ENCODE measurements around the gene SPEM3.

The SPEM3 gene

DNA sequence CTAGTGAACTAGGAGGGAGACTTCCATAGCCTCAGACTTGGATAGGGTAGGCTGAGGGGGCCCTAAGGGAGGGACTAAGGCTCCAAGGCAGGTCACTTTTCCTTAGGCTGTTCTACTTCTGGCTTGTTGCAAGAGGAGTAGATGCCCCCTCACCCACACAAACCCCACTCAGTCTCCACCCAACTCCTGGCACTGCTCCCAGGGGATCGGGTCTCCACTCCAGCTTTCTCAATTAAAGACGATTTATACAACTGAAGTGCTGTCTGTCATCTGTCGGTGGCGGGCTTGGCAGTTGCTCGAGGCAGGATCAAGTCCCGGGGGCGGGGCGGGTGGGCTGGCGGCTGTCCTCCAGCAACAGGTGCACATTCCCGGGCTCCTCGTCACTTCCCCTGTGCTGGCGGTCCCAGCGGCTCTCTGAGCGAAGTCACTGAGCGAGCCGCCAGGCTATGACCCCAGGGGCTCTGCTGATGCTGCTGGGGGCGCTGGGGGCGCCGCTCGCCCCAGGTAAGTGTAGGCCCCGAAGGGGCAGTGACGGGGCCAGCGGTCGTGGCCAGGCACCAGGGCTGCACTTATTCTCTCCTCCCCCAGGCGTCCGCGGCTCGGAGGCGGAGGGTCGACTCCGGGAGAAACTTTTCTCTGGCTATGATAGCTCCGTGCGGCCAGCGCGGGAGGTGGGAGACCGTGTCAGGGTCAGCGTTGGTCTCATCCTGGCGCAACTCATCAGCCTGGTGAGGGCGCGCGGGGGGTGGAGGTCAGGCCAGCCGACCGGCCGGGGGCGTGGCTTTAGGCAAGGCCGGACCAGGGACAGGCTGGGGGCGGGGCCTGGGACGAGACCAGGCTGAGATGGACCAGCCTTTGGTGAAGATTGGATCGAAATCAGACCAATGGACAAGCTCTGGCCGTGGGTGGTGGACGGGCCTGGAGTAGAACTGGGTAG lies 16.3 kb downstream of the SPEM3 start, which contains the start of gene CHRNB1:
TSS of gene CHRNB1 (plus strand) at position 380 of the 937 bp plus-strand sequence. CDS start at position 447, 67 bp downstream.
- H3K4me3 ChIP-seq (ENCODE audit: low read length): no peak within 1 kb of the TSS
- H3K27me3 ChIP-seq (ENCODE audit: low read depth, low read length): 0 out of 2 replicates have a peak, but pooled peaks cover 3% of the 10 kb centered on the region
- H2AFZ ChIP-seq (ENCODE audit: low read depth, low read length): no peak within 1 kb of the TSS
- H3K27ac ChIP-seq (ENCODE audit: low read length): no peak within 1 kb of the TSS
- no peak within 1 kb of the TSS for H3K9ac ChIP-seq (ENCODE audit: low read length)
- no peak for TF ChIP-seq CTCF (IDR thresholded peaks at IDR 0.05; ENCODE audit: low read depth, low read length)
- no peak for TF ChIP-seq EZH2phosphoT487 (IDR thresholded peaks at IDR 0.05; ENCODE audit: low read depth)
- H3K4me1 ChIP-seq (ENCODE audit: low read length): peaks cover 6% of the 10 kb centered on the region; the same call in 1 of the 2 replicates
- H3K4me2 ChIP-seq (ENCODE audit: low read length): no peak within 1 kb of the TSS
- H3K79me2 ChIP-seq (ENCODE audit: low read length): no peaks in the 10 kb centered on the region
- H3K9me3 ChIP-seq (ENCODE audit: insufficient read depth, low read length): no peaks in the 10 kb centered on the region
- no peaks in the 10 kb centered on the region for H3K36me3 ChIP-seq (replicated peaks; ENCODE audit: low read depth, low read length)
- no peaks in the 10 kb centered on the region for H4K20me1 ChIP-seq (ENCODE audit: insufficient read depth, low read length)

GRCh38 chr17:7445619-7445968 lies 16.9 kb downstream of the SPEM3 start:
- Histone ChIP-seq H2AFZ (ENCODE audit: low read depth, low read length) (no peak overlapping the region), H3K36me3 (replicated peaks; ENCODE audit: low read depth, low read length) (no peaks in the 10 kb centered on the region), H3K79me2 (ENCODE audit: low read length) (no peaks in the 10 kb centered on the region), H3K9ac (ENCODE audit: low read length) (no peak overlapping the region), H3K27ac (ENCODE audit: low read length) (no peak overlapping the region), H3K4me2 (ENCODE audit: low read length) (no peak overlapping the region), H4K20me1 (ENCODE audit: insufficient read depth, low read length) (no peaks in the 10 kb centered on the region), H3K9me3 (ENCODE audit: insufficient read depth, low read length) (no peaks in the 10 kb centered on the region), H3K4me3 (ENCODE audit: low read length) (no peak overlapping the region), H3K27me3 (ENCODE audit: low read depth, low read length) (no peaks in the 10 kb centered on the region), H3K4me1 (ENCODE audit: low read length) (peaks cover 2% of the 10 kb centered on the region; the same call in 1 of the 2 replicates)
- no peak for TF ChIP-seq CTCF (IDR thresholded peaks at IDR 0.05; ENCODE audit: low read depth, low read length)
- TF ChIP-seq EZH2phosphoT487 (IDR thresholded peaks at IDR 0.05; ENCODE audit: low read depth): no peak

GRCh38 chr17:7448461-7448860 lies 19.8 kb downstream of the SPEM3 start:
- H3K9me3 ChIP-seq (ENCODE audit: insufficient read depth, low read length): no peaks in the 10 kb centered on the region
- H3K4me2 ChIP-seq (ENCODE audit: low read length): no peak overlapping the region
- no peaks in the 10 kb centered on the region for H3K4me1 ChIP-seq (ENCODE audit: low read length)
- no peaks in the 10 kb centered on the region for H3K36me3 ChIP-seq (replicated peaks; ENCODE audit: low read depth, low read length)
- H3K27me3 ChIP-seq (ENCODE audit: low read depth, low read length): no peaks in the 10 kb centered on the region
- H3K4me3 ChIP-seq (ENCODE audit: low read length): no peak overlapping the region
- H2AFZ ChIP-seq (ENCODE audit: low read depth, low read length): no peak overlapping the region
- H3K27ac ChIP-seq (ENCODE audit: low read length): no peak overlapping the region
- no peak overlapping the region for H3K9ac ChIP-seq (ENCODE audit: low read length)
- TF ChIP-seq CTCF (IDR thresholded peaks at IDR 0.05; ENCODE audit: low read depth, low read length) (no peak), EZH2phosphoT487 (IDR thresholded peaks at IDR 0.05; ENCODE audit: low read depth) (no peak)
- no peaks in the 10 kb centered on the region for H4K20me1 ChIP-seq (ENCODE audit: insufficient read depth, low read length)
- H3K79me2 ChIP-seq (ENCODE audit: low read length): no peaks in the 10 kb centered on the region

- Histone ChIP-seq H3K4me1 (ENCODE audit: low read length) (peaks cover 4% of the 10 kb centered on the region; the same call in 1 of the 2 replicates), H3K4me3 (ENCODE audit: low read length) (no peak overlapping the region), H3K27me3 (ENCODE audit: low read depth, low read length) (no peaks in the 10 kb centered on the region), H3K79me2 (ENCODE audit: low read length) (no peaks in the 10 kb centered on the region), H3K4me2 (ENCODE audit: low read length) (no peak overlapping the region), H3K9ac (ENCODE audit: low read length) (no peak overlapping the region), H2AFZ (ENCODE audit: low read depth, low read length) (no peak overlapping the region), H3K27ac (ENCODE audit: low read length) (no peak overlapping the region), H3K9me3 (ENCODE audit: insufficient read depth, low read length) (no peaks in the 10 kb centered on the region), H4K20me1 (ENCODE audit: insufficient read depth, low read length) (no peaks in the 10 kb centered on the region), H3K36me3 (replicated peaks; ENCODE audit: low read depth, low read length) (no peaks in the 10 kb centered on the region)
- TF ChIP-seq CTCF (IDR thresholded peaks at IDR 0.05; ENCODE audit: low read depth, low read length): no peak
- TF ChIP-seq EZH2phosphoT487 (IDR thresholded peaks at IDR 0.05; ENCODE audit: low read depth): no peak
These were observed 31.4 kb downstream of the SPEM3 start for GRCh38 chr17:7459961-7460545.
